ENCODE data around the gene LCLAT1. TPM values are rescaled to one million over a fixed set of nuclear protein-coding genes. Genes with fewer than 3 reads are reported as not detected.
"Not testable (repeated sequence)": the region's sequence is repeated elsewhere in the genome, so short reads cannot be mapped to it uniquely, and the experiment has no call there.

LCLAT1 gene
- total RNA-seq, 1 donor from 2014 or later: 30.9 TPM

DNA sequence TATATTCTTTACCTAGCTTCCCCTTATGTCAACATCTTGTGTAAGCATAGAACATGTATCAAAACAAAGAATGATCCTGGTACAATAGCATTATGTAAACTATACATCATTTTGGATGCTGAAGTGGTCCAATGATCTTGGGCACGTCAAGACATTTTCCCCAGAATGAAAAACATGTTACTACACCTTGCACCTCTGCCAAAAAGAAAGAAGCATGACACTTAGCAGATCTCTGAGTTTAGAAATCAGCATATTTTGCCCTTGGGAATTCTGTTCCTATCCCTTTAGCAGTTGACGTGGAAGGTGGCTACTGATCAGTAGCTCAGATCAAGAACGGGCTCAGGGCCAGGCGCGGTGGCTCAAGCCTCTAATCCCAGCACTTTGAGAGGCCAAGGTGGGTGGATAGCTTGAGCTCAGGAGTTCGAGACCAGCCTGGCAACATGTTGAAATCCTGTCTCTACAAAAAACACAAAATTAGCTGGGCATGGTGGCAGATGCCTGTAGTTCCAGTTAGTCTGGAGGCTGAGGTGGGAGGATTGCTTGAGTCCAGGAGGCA lies 1.7 kb upstream of the LCLAT1 start:
- intact Hi-C loops (cut with DNase I): loop anchor here (5.0 kb wide), 1 partner anchor 262 kb away; no protein-coding TSS in a partner anchor
- DNase-seq (ENCODE audit: missing footprints) (no peak), ATAC-seq (no peak)

DNA sequence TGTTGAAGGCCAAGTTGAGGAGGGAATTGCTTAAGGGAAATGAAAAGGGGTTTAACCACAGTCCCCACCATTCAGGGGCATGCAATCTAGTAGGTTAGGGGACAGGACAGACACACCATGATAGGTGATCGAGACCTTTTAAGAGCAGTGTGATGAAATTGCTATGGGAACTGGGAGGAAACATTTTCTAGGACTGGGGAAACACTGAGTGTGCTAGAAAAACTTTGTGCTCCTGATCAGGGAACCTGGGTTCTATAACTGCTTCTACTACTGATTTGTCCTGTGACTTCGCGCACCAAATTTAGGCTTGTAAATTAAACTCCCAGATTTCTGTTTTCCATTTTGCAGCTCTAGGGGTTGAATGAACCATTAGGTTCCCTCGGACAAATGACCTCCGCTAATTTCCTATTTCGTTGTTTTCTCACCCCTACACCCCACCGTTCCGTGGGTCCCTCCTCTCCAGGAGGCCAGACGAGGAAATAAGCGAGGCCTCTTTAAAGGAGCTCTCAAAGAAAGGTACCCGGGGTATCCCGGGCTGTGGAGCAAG lies 371 bp upstream of the LCLAT1 start:
- intact Hi-C loops (cut with DNase I): loop anchor here (5.0 kb wide), 1 partner anchor 261 kb away; no protein-coding TSS in a partner anchor
- ATAC-seq: no peak

DNA sequence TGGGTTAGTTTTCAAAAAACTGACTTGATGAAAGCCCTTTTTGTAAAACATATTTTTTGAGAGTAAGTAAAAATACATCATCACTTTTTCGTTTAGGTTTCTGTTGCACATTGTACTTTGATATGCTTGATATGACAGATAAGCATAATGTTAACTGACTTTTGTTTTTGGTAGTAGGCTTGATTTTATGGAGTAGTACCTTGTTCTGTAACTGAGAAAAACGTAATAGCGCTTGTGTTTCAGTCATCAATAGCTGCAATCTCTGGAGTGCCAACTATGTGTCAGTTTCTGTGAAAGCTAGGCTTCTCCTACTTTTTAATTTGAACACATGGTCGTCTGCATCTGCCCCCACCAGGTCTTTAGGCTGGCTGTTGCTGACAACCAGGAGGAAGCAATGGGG lies 1.3 kb downstream of the LCLAT1 start:
- DNase-seq (ENCODE audit: missing footprints): no peak
- intact Hi-C loops (cut with DNase I): loop anchor here (5.0 kb wide), 1 partner anchor 259 kb away; no protein-coding TSS in a partner anchor
- ATAC-seq: no peak

More for the DNA sequence above, 371 bp upstream of the LCLAT1 start:
- DNase-seq (ENCODE audit: missing footprints): no peak

DNA sequence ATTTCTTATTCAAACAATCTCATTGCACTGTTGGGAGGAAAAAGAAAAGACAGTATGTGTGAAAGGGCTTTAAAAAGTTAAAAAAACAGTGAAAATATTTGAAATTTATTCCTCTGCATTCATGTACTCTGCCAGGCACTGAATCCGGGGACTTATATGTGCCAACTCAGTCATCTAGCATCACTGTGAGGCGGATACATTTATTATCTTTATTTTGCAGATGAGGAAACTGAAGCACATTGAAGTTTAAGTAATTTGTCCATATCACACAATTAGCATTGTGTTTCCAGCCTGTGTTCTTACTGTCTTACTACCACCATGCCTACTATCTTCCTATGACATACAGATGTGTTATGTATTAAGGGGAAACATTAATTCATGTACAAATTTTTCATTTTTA lies 1.8 kb downstream of the LCLAT1 start:
- DNase-seq (ENCODE audit: missing footprints) (no peak), ATAC-seq (no peak)
- intact Hi-C loops (cut with DNase I): loop anchor here (5.0 kb wide), 1 partner anchor 258 kb away; no protein-coding TSS in a partner anchor

DNA sequence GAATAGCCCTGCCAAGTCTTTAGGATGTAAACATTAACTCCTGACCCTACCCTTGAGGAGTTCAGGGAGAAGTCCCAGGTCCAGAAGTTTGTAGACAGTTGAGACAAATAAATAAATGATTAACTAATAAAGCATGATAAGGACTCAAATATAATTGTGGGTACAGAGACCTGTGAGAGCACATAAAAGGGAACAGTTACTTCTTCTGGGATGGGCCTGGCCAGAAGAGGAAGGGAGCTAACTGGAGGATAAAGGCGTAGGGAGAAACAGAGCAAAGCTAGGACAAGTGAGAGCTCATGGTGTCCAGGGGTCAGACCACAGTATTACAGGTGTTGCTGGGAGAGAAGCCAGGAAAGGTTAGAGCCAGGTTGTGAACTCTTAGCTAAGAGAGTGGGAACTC lies 3.0 kb downstream of the LCLAT1 start:
- intact Hi-C loops (cut with DNase I): no loop called here
- no peak for ATAC-seq
- no peak for DNase-seq (ENCODE audit: missing footprints)

DNA sequence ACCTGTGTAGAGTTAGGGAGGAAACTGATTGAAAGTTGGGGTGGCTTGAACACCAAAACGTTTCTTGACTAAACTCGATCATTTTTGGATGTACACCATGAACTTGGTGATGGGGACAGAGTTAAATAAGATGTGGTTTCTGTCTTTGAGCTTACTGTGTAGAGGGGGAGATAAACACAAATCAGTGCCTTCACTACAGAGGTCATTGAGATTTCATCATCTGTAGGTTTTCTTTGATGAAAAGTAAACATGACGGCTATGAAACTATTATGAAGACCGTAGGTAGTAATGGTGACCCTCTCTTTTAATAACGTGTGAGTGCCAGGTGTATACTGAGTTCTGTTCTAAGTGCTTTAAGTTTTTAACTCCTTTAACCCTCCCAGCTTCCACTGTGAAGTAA lies 6.5 kb downstream of the LCLAT1 start:
- ATAC-seq (no peak), DNase-seq (ENCODE audit: missing footprints) (no peak)
- intact Hi-C loops (cut with DNase I): loop anchor here (2.0 kb wide), 1 partner anchor 37 kb away; no protein-coding TSS in a partner anchor

DNA sequence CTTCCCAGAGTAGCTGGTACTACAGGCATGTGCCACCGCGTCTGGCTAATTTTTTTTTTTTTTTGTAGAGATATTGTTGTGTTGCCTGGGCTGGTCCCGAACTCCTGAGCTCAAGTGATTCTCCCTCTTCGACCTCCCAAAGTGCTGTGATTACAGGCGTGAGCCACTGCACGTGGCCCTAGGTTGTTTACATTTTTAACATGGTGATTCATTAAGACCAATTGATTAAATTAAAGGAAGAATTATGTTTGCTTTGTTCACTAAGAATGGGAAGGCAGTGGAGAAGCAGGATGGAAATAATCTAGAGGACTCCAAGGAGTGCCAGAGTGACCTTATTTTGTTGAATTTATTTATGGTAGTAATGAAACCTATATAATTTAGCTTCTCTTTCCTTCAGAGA lies 7.5 kb downstream of the LCLAT1 start:
- DNase-seq (ENCODE audit: missing footprints): no peak
- intact Hi-C loops (cut with DNase I): no loop called here
- ATAC-seq: no peak

DNA sequence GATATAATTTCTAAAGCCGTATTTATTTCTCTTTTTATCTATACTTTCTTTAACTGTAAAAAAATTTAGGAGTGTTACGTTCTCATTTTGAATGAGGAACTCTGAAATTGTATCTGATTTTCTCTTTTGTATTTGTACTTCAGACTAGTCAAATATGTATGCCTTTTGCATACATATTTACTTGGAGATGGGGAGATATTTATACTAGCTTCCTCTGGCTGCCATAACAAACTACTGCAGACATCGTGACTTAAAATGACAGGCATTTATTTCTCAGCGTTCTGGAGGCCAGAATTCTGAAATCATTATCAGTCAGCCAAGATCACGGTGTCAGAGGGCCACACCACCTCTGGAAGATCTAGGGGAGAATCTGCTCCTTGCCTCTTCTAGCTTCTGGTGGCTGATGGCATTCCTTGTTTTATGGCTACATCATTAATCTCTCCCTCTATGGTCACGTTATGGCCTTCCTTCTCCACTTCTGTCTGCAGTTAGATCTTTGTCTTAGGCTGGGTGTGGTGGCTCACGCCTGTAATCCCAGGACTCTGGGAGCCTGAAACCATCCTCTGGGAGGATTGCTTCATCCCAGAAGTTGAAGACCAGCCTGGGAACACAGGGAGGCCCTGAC lies 8.2 kb downstream of the LCLAT1 start:
- intact Hi-C loops (cut with DNase I): loop anchor here (5.0 kb wide), 1 partner anchor 232 kb away; no protein-coding TSS in a partner anchor
- DNase-seq (ENCODE audit: missing footprints) (no peak), ATAC-seq (no peak)

DNA sequence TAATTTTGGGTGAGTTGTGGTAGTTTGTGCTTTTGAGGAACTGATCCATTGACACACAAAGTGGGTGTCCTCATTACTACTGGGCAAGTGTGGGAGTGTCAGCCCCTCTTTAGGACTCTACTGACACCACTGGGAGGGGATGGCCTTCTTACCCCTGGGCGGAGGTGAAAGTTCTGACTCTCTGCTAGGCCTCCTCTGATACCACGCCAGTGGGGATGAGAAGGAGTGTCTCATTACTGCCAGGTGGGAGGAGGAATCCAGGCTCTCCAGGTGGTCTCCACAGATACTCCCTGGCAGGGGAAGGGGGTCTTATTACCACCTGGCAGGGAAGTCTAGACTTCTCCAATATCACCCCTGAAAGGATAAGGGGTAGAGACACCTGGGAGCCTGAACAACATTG lies 9.1 kb downstream of the LCLAT1 start:
- no peak for ATAC-seq
- intact Hi-C loops (cut with DNase I): loop anchor here (5.0 kb wide), 1 partner anchor 231 kb away; no protein-coding TSS in a partner anchor
- DNase-seq (ENCODE audit: missing footprints): no peak

DNA sequence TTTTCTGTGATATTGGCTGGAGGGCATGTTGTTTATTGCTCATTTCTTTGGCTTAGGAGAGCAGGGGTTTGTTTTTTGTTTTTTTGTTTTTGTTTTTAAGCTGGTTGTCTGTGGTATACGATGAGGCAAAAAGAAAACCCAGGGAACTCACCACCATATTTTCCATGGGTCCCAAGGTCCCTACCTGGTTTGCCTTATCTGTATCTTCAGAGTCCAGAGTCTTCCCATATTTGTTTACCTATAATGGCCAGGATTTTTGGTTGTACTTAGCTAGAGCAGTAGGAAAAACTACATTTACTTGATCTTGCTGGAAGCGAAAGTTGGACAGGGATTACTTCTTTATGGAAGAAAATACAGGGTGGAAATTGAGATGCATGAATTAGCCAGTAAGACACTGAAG lies 9.5 kb downstream of the LCLAT1 start:
- intact Hi-C loops (cut with DNase I): loop anchor here (5.0 kb wide), 1 partner anchor 231 kb away; no protein-coding TSS in a partner anchor
- DNase-seq (ENCODE audit: missing footprints): no peak
- no peak for ATAC-seq

DNA sequence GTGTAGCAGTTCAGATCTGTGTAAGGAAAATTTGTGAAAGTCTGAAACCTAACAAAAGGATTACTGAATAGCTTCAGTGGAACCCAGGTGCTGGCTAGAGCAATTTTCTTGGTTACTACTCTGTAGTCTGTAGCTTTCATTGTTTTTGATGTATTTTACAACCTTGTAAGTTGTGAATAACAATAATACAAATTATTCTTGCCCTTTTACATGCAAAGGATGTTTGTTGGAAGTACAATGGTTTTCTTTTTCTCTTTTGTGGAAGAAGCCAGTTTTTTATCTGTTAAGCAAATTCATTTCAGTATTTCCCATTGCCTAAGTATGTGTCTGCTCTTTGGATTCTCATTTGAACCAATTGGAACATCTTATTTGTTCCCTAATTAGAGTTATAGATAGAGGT lies 10.2 kb downstream of the LCLAT1 start:
- ATAC-seq (no peak), DNase-seq (ENCODE audit: missing footprints) (no peak)
- intact Hi-C loops (cut with DNase I): loop anchor here (5.0 kb wide), 1 partner anchor 230 kb away; no protein-coding TSS in a partner anchor

DNA sequence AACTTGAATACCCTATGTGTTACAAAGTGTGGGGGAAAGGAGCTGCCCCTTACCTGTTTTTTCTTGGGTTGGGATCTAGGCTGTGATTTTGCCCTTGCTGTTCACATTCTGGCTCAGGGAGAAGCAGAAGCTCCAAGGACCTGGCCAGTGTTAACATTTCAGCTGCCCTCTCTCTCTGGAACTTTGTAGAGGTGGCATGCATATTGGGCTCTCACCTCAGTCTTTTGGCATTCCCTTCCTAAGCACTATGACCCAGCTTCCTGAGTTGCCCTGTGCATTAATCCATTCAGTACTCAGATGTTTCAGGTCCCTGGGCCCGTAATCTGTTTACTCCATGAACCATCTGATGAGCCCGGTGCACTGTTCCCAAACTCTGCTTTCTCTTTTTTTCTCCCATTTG lies 12.1 kb downstream of the LCLAT1 start:
- DNase-seq (ENCODE audit: missing footprints) (no peak), ATAC-seq (no peak)
- intact Hi-C loops (cut with DNase I): loop anchor here (5.0 kb wide), 1 partner anchor 228 kb away; no protein-coding TSS in a partner anchor

DNA sequence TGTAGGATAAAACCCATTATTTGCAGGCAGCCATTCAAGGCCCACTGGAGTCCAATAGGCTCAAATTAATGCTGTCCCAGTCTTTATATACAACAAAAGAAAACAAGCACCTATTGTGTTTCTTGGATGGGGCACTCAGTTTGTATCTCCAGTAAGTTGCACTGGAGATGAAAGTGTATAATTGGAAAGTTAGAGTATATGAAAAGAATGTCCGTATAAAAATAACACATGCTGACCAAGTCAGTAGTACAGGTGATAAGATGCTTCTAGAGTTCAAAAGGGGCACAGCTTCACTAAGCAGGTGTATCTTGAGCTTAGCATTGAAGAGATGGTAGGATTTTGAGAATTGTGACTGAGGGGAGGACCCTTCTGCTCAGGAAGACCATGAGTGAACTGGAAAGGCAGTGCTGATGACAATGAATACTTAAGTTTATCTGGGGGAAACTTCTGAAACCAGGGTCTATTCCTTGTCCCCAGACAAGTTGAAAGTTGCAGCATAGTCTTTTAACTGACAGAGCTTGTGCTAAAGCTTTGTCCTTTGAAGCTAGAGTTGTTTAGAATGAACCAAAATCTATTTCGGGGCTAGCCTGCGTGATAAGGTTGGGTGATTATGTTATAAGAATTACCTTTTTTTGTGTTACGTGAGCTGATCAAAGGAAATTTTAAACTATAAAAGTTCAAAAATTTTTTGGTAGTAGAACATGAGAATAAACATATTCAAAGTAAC lies 15.2 kb downstream of the LCLAT1 start:
- peak; percentile 47 for ATAC-seq
- DNase-seq (ENCODE audit: missing footprints): no peak
- intact Hi-C loops (cut with DNase I): no loop called here

DNA sequence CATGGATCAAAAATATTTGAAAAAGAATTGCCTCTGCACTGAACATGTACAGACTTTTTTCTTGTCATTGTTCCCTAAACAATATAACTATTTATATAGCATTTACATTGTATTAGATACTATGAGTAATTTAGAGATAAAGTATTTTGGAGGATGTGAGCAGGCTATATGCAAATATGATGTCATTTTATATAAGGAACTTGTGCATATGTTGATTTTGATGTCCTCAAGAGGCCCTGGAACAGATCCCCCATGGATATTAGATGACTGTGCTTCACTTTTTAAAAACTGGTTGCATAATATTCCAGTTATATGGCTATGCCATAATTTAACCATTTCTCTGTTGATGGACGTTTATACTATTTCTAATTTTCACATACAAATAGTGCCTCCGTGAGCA lies 16.5 kb downstream of the LCLAT1 start:
- DNase-seq (ENCODE audit: missing footprints) (no peak), ATAC-seq (no peak)
- intact Hi-C loops (cut with DNase I): no loop called here

DNA sequence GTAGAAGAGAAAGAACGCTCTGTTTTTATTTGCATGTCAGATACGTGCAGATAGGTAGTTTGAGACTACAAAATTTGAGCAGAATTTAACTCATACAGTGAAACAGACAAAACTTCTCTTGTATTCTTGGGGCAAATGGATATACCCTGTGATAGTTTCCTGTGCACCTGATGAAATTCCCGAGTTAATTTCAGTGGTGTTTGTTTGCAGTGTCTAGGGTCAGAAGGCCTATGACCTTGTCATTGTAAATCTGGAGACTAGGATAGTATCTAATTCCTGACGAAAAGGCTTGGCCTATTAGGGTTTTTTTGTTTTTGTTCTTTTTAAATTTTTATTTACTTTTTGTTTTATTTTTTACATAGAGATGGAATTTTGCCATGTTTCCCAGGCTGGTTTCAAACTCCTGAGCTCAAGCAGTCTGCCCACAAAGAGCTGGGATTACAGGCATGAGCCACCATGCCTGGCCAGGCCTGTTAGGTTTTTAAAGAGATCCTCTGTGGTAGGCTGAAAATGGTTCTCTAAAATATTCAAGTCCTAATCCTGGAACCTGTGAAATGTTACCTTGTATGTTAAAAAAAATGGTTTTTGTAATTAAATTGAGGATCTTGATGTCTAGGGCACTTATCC lies 17.6 kb downstream of the LCLAT1 start:
- DNase-seq (ENCODE audit: missing footprints): no peak
- intact Hi-C loops (cut with DNase I): no loop called here
- no peak for ATAC-seq

DNA sequence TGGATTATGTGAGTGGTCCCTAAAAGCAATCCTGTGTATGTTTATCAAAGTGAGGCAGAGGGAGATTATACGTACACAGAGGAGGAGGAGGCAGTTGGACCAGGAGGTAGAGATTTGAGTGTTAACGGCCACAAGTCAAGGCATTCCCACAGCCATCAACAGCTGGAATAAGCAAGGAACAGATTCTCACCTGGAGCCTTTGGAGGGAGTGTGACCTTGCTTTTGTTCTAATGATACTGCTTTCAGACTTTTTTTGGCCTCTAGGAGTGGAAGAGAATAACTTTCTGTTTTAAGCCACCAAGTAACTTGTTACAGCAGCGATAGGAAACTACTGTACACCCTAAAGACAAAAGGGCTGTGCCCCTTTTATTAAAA lies 18.1 kb downstream of the LCLAT1 start:
- intact Hi-C loops (cut with DNase I): no loop called here
- DNase-seq (ENCODE audit: missing footprints) (no peak), ATAC-seq (no peak)

DNA sequence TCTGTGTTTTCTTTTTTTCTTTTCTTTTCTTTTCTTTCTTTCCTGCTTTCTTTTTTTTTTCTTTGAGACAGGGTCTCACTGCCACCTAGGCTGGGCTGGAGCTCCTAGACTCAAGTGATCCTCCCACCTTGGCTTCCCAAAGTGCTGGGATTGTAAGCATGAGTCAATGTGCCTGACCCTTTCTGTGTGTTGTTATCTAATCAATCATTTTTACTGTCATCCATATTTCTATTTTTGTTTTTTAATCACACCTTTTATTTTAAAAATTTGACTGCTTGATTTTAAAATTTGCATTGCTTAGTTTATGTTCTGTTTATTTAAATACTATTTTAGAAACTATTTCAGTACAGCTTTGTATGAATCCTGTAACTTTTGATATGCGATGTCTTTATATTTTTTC lies 19.2 kb downstream of the LCLAT1 start:
- ATAC-seq (no peak), DNase-seq (ENCODE audit: missing footprints) (no peak)
- intact Hi-C loops (cut with DNase I): no loop called here

DNA sequence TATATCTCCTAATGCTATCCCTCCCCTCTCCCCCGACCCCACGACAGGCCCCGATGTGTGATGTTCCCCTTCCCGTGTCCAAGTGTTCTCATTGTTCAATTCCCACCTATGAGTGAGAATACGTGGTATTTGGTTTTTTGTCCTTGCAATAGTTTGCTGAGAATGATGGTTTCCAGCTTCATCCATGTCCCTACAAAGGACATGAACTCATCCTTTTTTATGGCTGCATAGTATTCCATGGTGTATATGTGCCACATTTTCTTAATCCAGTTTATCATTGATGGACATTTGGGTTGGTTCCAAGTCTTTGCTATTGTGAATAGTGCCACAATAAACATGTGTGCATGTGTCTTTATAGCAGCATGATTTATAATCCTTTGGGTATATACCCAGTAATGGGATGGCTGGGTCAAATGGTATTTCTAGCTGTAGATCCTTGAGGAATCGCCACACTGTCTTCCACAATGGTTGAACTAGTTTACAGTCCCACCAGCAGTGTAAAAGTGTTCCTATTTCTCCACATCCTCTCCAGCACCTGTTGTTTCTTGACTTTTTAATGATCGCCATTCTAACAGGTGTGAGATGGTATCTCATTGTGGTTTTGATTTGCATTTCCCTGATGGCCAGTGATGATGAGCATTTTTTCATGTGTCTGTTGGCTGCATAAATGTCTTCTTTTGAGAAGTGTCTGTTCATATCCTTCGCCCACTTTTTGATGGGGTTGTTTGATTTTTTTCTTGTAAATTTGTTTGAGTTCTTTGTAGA lies 20.2 kb downstream of the LCLAT1 start:
- intact Hi-C loops (cut with DNase I); ATAC-seq; DNase-seq (ENCODE audit: missing footprints): not testable (repeated sequence)

Measured in Right ventricle myocardium inferior (tissue), 1 donor.